Activated naive CD4-positive, alpha-beta T cell treated with anti-CD3 and anti-CD28 coated beads, Interleukin-2, amount 50 U/mL, for 24 hours (primary cell): ENCODE measurements around the gene RAD18.

Source experiments
- H3K27ac Mint-ChIP-seq: one replicate; pipeline ENCODE4 v1.8.0; 2021; ENCODE audit warnings: mild to moderate bottlenecking, mixed read lengths
- H3K27me3 Mint-ChIP-seq: one replicate; pipeline ENCODE4 v1.8.0; 2021; ENCODE audit warnings: mixed read lengths
- H3K36me3 Mint-ChIP-seq: one replicate; pipeline ENCODE4 v1.8.0; 2021; ENCODE audit warnings: mixed read lengths
- H3K4me1 Mint-ChIP-seq: one replicate; pipeline ENCODE4 v1.8.0; 2021; ENCODE audit warnings: mixed read lengths
- H3K4me3 Mint-ChIP-seq: one replicate; pipeline ENCODE4 v1.8.0; 2021; ENCODE audit warnings: mild to moderate bottlenecking, mixed read lengths
- H3K9me3 Mint-ChIP-seq: one replicate; pipeline ENCODE4 v1.8.0; 2021; ENCODE audit warnings: mixed read lengths

RAD18 gene

GRCh38 chr3:8990266-8991215 is 27.3 kb upstream of the RAD18 start:
- H3K36me3 Mint-ChIP-seq, result no peaks in the 10 kb centered on the region
- H3K9me3 Mint-ChIP-seq, result no peaks in the 10 kb centered on the region

GRCh38 chr3:8988791-8989558 is 25.7 kb upstream of the RAD18 start:
- Mint-ChIP-seq H3K4me3 (no peak overlapping the region), H3K4me1 (no peaks in the 10 kb centered on the region), H3K27ac (no peak overlapping the region), H3K27me3 (no peaks in the 10 kb centered on the region), H3K9me3 (no peaks in the 10 kb centered on the region), H3K36me3 (no peaks in the 10 kb centered on the region)

More at GRCh38 chr3:8990266-8991215, 27.3 kb upstream of the RAD18 start:
- Mint-ChIP-seq H3K27ac (no peak overlapping the region), H3K27me3 (no peaks in the 10 kb centered on the region), H3K4me3 (no peak overlapping the region), H3K4me1 (no peaks in the 10 kb centered on the region)

- Mint-ChIP-seq H3K9me3 (no peaks in the 10 kb centered on the region), H3K27ac (no peak overlapping the region), H3K4me3 (no peak overlapping the region), H3K27me3 (no peaks in the 10 kb centered on the region), H3K4me1 (no peaks in the 10 kb centered on the region), H3K36me3 (no peaks in the 10 kb centered on the region)
These were observed 25.0 kb upstream of the RAD18 start for GRCh38 chr3:8988384-8988655.

GRCh38 chr3:8987645-8988383 is 24.5 kb upstream of the RAD18 start:
- no peaks in the 10 kb centered on the region for H3K27me3 Mint-ChIP-seq
- no peak overlapping the region for H3K27ac Mint-ChIP-seq

GRCh38 chr3:8987226-8987625 is 24.0 kb upstream of the RAD18 start:
- no peak overlapping the region for H3K4me3 Mint-ChIP-seq
- no peak overlapping the region for H3K27ac Mint-ChIP-seq
- no peaks in the 10 kb centered on the region for H3K36me3 Mint-ChIP-seq
- no peaks in the 10 kb centered on the region for H3K9me3 Mint-ChIP-seq
- no peaks in the 10 kb centered on the region for H3K27me3 Mint-ChIP-seq
- no peaks in the 10 kb centered on the region for H3K4me1 Mint-ChIP-seq

More at GRCh38 chr3:8987645-8988383, 24.5 kb upstream of the RAD18 start:
- Mint-ChIP-seq H3K4me3 (peak overlapping the region; percentile 55), H3K9me3 (no peaks in the 10 kb centered on the region), H3K4me1 (no peaks in the 10 kb centered on the region), H3K36me3 (no peaks in the 10 kb centered on the region)

- H3K27me3 Mint-ChIP-seq, result no peaks in the 10 kb centered on the region
- no peak overlapping the region for H3K4me3 Mint-ChIP-seq
- no peaks in the 10 kb centered on the region for H3K36me3 Mint-ChIP-seq
- no peaks in the 10 kb centered on the region for H3K9me3 Mint-ChIP-seq
- no peaks in the 10 kb centered on the region for H3K4me1 Mint-ChIP-seq
- no peak overlapping the region for H3K27ac Mint-ChIP-seq
These were observed 23.5 kb upstream of the RAD18 start for GRCh38 chr3:8986741-8987140.

GRCh38 chr3:8985876-8986275 is 22.6 kb upstream of the RAD18 start:
- Mint-ChIP-seq H3K36me3 (no peaks in the 10 kb centered on the region), H3K9me3 (no peaks in the 10 kb centered on the region), H3K4me1 (no peaks in the 10 kb centered on the region), H3K27me3 (no peaks in the 10 kb centered on the region), H3K27ac (no peak overlapping the region), H3K4me3 (no peak overlapping the region)

GRCh38 chr3:8985411-8985831 is 22.1 kb upstream of the RAD18 start:
- Mint-ChIP-seq H3K4me1 (no peaks in the 10 kb centered on the region), H3K36me3 (no peaks in the 10 kb centered on the region), H3K27ac (no peak overlapping the region), H3K9me3 (no peaks in the 10 kb centered on the region), H3K4me3 (no peak overlapping the region), H3K27me3 (no peaks in the 10 kb centered on the region)

- Mint-ChIP-seq H3K4me1 (no peaks in the 10 kb centered on the region), H3K4me3 (no peak overlapping the region), H3K27me3 (no peaks in the 10 kb centered on the region), H3K36me3 (no peaks in the 10 kb centered on the region), H3K27ac (no peak overlapping the region), H3K9me3 (no peaks in the 10 kb centered on the region)
These were observed 21.3 kb upstream of the RAD18 start for GRCh38 chr3:8984526-8984925.

GRCh38 chr3:8984081-8984480 is 20.8 kb upstream of the RAD18 start:
- Mint-ChIP-seq H3K4me3 (no peak overlapping the region), H3K4me1 (no peaks in the 10 kb centered on the region), H3K27ac (no peak overlapping the region), H3K27me3 (peaks cover 3% of the 10 kb centered on the region), H3K9me3 (no peaks in the 10 kb centered on the region), H3K36me3 (no peaks in the 10 kb centered on the region)

GRCh38 chr3:8983591-8983990 is 20.3 kb upstream of the RAD18 start:
- H3K9me3 Mint-ChIP-seq, result no peaks in the 10 kb centered on the region
- no peak overlapping the region for H3K4me3 Mint-ChIP-seq
- H3K27ac Mint-ChIP-seq, result no peak overlapping the region
- no peaks in the 10 kb centered on the region for H3K36me3 Mint-ChIP-seq
- H3K4me1 Mint-ChIP-seq, result no peaks in the 10 kb centered on the region
- peaks cover 3% of the 10 kb centered on the region for H3K27me3 Mint-ChIP-seq

- Mint-ChIP-seq H3K9me3 (no peaks in the 10 kb centered on the region), H3K4me3 (no peak overlapping the region), H3K4me1 (no peaks in the 10 kb centered on the region), H3K27me3 (peaks cover 4% of the 10 kb centered on the region), H3K27ac (no peak overlapping the region), H3K36me3 (no peaks in the 10 kb centered on the region)
These were observed 19.8 kb upstream of the RAD18 start for GRCh38 chr3:8983026-8983425.

GRCh38 chr3:8982509-8982908 is 19.2 kb upstream of the RAD18 start:
- Mint-ChIP-seq H3K27ac (no peak overlapping the region), H3K36me3 (no peaks in the 10 kb centered on the region), H3K4me1 (no peaks in the 10 kb centered on the region), H3K9me3 (no peaks in the 10 kb centered on the region), H3K27me3 (peaks cover 8% of the 10 kb centered on the region), H3K4me3 (no peak overlapping the region)

GRCh38 chr3:8981700-8982099 is 18.4 kb upstream of the RAD18 start:
- H3K27ac Mint-ChIP-seq, result no peak overlapping the region
- no peaks in the 10 kb centered on the region for H3K4me1 Mint-ChIP-seq
- peaks cover 8% of the 10 kb centered on the region for H3K27me3 Mint-ChIP-seq

GRCh38 chr3:8981296-8981695 is 18.0 kb upstream of the RAD18 start:
- Mint-ChIP-seq H3K4me1 (no peaks in the 10 kb centered on the region), H3K27me3 (peaks cover 8% of the 10 kb centered on the region), H3K4me3 (no peak overlapping the region), H3K36me3 (no peaks in the 10 kb centered on the region), H3K9me3 (no peaks in the 10 kb centered on the region), H3K27ac (no peak overlapping the region)

More at GRCh38 chr3:8981700-8982099, 18.4 kb upstream of the RAD18 start:
- Mint-ChIP-seq H3K9me3 (no peaks in the 10 kb centered on the region), H3K4me3 (no peak overlapping the region), H3K36me3 (no peaks in the 10 kb centered on the region)
